ENCODE results near the gene BTBD1.

The BTBD1 gene

GRCh38 chr15:82968066-82968465 lies 99.0 kb downstream of the BTBD1 start:
- peak in 2 of 3 donors; percentile 13 to 17 for DNase-seq
- Histone ChIP-seq H3K4me1 (ENCODE audit: control extremely low read depth in 1 of 4, control insufficient read depth in 4 of 4, insufficient read depth in 4 of 4, low read length in 3 of 4) (peaks cover 0 to 4% (median 0%) of the 10 kb centered on the region in 4 experiments), H3K27ac (ENCODE audit: insufficient read depth in 1 of 2, low read depth in 1 of 2, low read length in 2 of 2, poor library complexity in 1 of 2, severe bottlenecking in 2 of 2) (no peak overlapping the region), H3K9me3 (ENCODE audit: control extremely low read depth in 1 of 5, control insufficient read depth in 4 of 5, insufficient read depth in 2 of 5, low read depth in 1 of 5, low read length in 4 of 5) (no peaks in the 10 kb centered on the region), H3K27me3 (replicated peaks in 2 of 5; ENCODE audit: control insufficient read depth in 4 of 5, insufficient read depth in 5 of 5, low read length in 4 of 5) (no peaks in the 10 kb centered on the region), H3K4me3 (ENCODE audit: control insufficient read depth in 1 of 7, extremely low read depth in 1 of 7, insufficient read depth in 4 of 7, low read depth in 2 of 7, low read length in 6 of 7) (no peak overlapping the region), H3K36me3 (ENCODE audit: control insufficient read depth in 4 of 4, insufficient read depth in 4 of 4, low read length in 3 of 4) (no peaks in the 10 kb centered on the region)
- ChIA-PET CTCF (interaction anchor here (0.8 kb wide), 1 partner anchor 11 kb away, joined by 3 read pairs; no protein-coding TSS in a partner anchor), POLR2A (no interaction called here)
- 100% methylated on average over 1 of the region's 4 CpGs for WGBS (ENCODE audit: insufficient coverage)

GRCh38 chr15:82966671-82967071 lies 100.4 kb downstream of the BTBD1 start:
- no peak for DNase-seq
- Histone ChIP-seq H3K4me3 (ENCODE audit: control insufficient read depth in 1 of 7, extremely low read depth in 1 of 7, insufficient read depth in 4 of 7, low read depth in 2 of 7, low read length in 6 of 7) (no peak overlapping the region), H3K9me3 (ENCODE audit: control extremely low read depth in 1 of 5, control insufficient read depth in 4 of 5, insufficient read depth in 2 of 5, low read depth in 1 of 5, low read length in 4 of 5) (no peaks in the 10 kb centered on the region), H3K27me3 (replicated peaks in 2 of 5; ENCODE audit: control insufficient read depth in 4 of 5, insufficient read depth in 5 of 5, low read length in 4 of 5) (no peaks in the 10 kb centered on the region), H3K36me3 (ENCODE audit: control insufficient read depth in 4 of 4, insufficient read depth in 4 of 4, low read length in 3 of 4) (no peaks in the 10 kb centered on the region), H3K27ac (ENCODE audit: insufficient read depth in 1 of 2, low read depth in 1 of 2, low read length in 2 of 2, poor library complexity in 1 of 2, severe bottlenecking in 2 of 2) (no peak overlapping the region), H3K4me1 (ENCODE audit: control extremely low read depth in 1 of 4, control insufficient read depth in 4 of 4, insufficient read depth in 4 of 4, low read length in 3 of 4) (peaks cover 0 to 4% (median 0%) of the 10 kb centered on the region in 4 experiments)
- POLR2A ChIA-PET: no interaction called here
- WGBS (ENCODE audit: insufficient coverage): 81% methylated on average over 2 of the region's 4 CpGs
- CTCF ChIA-PET: no interaction called here
